ENCODE data around the gene FCGR1A.
"Not testable (repeated sequence)": the region's sequence is repeated elsewhere in the genome, so short reads cannot be mapped to it uniquely, and the experiment has no call there.

Gene FCGR1A

DNA sequence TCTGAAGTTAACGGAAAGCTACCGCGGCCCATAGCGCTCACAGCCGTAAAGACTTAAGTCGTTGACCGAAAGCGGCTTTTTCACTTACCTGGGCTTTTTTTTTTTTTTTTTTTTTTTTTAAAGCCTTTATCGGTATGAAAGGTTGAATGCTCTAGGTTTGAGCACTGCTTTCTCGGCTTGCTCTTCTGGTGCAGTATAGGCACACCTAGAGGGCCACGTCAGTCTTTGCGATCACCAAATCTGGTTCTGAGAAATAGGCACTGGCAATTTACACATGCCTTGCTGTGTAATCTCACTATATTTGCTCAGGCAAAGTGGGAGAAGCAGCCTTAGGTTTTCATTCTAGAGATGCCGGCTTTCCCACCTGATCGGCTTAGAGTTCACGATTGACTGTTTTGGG, 50.6 kb downstream of the FCGR1A start:
- not testable (repeated sequence) for DNase-seq (ENCODE audit: low read depth)

DNA sequence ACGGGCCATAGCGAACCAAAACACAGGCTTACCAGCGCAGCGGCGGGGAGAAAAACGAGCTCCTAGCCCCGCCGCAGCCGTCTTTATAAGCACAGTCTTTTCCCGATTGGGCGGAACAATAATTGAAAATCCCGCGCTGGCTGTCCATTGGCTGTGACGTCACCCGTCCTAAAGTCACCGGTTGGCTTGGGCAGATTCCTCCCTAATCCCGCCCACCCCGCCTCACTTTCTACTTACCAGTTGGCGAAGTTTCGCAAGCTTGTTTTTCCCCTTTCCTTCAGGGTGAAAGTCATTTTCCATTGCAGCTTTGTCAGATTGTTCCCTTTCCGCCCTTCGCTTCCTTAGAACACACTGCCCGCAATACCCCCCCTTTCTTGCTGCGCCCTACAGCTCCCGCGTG, 58.7 kb downstream of the FCGR1A start:
- not testable (repeated sequence) for DNase-seq (ENCODE audit: low read depth)
